Uterus (tissue), 2 donors: ENCODE data around the gene SKI.

Source experiments
- CTCF ChIP-seq, 4 experiments: fragments of 200-600 bp in 2 of 4; fragments of 450-650 bp in 2 of 4; sonication (generic) in 2 of 4; IDR thresholded peaks; one replicate each; pipeline ENCODE4 v1.5.1; 2016 to 2019; ENCODE audit warnings: antibody characterized with exemption in 4 of 4, mild to moderate bottlenecking in 2 of 4, moderate library complexity in 1 of 4
- POLR2A ChIP-seq, 2 donors: fragments of 450-650 bp; IDR thresholded peaks; one replicate each; pipeline ENCODE4 v1.6.1; 2016; ENCODE audit warnings: antibody characterized with exemption in 2 of 2, mild to moderate bottlenecking in 1 of 2, moderate library complexity in 1 of 2

GRCh38 chr1:2266301-2266975, 38.3 kb downstream of the SKI start:
- TF ChIP-seq CTCF (IDR thresholded peaks at IDR 0.05) (no peak), POLR2A (IDR thresholded peaks at IDR 0.05) (no peak)
